BE2C (cell line): Measurements from ENCODE around the gene RND1. TPM values are rescaled to one million over a fixed set of nuclear protein-coding genes. Genes with fewer than 3 reads are reported as not detected.
A peak's percentile ranks its signal among the peaks of the same experiment; 100 is the strongest.
"Not testable (repeated sequence)": the region's sequence is repeated elsewhere in the genome, so short reads cannot be mapped to it uniquely, and the experiment has no call there.

ENCODE experiments used
- DNase-seq: peaks from one replicate; pipeline ENCODE4 v3.0.0-alpha.2; 2020
- H3K27me3 ChIP-seq: fragments of 250-450 bp; sonication (Bioruptor Pico); 2 replicates; pipeline ENCODE4 v1.5.1; 2020; ENCODE audit warnings: mild to moderate bottlenecking
- H3K36me3 ChIP-seq: fragments of 250-450 bp; sonication (Bioruptor Pico); 2 replicates; pipeline ENCODE4 v1.5.1; 2020; ENCODE audit warnings: mild to moderate bottlenecking
- H3K4me1 ChIP-seq: fragments of 250-450 bp; sonication (Bioruptor Pico); 2 replicates; pipeline ENCODE4 v1.5.1; 2020
- H3K4me3 ChIP-seq: 2 replicates; pipeline ENCODE4 v1.5.1; 2011; ENCODE audit warnings: low read depth, low read length
- H3K9me3 ChIP-seq: fragments of 250-450 bp; sonication (Bioruptor Pico); 2 replicates; pipeline ENCODE4 v1.5.1; 2020
- CTCF ChIP-seq: IDR thresholded peaks from 2 replicates; pipeline ENCODE4 v1.5.1; 2012; ENCODE audit warnings: mild to moderate bottlenecking, low read depth, low read length
- polyA plus RNA-seq: library from polyadenylated mRNA; unstranded; fragments of >200 nt; gene quantifications from one replicate; pipeline ENCODE4 v1.2.1, GENCODE V29; 2012; ENCODE audit warnings: low read depth, missing spikeins; ENCODE audit not compliant: insufficient read length, insufficient read depth

Gene RND1
- polyA plus RNA-seq: not detected

GRCh38 chr12:48865281-48866051 lies at the start of gene RND1:
Gene RND1, minus strand, starts transcription at chr12:48865870. Its CDS starts 103 bp downstream, at chr12:48865767.
- H3K4me1 ChIP-seq: no peaks in the 10 kb centered on the region
- peaks cover 30% of the 10 kb centered on the region for H3K27me3 ChIP-seq
- H3K36me3 ChIP-seq: no peaks in the 10 kb centered on the region
- H3K9me3 ChIP-seq: no peaks in the 10 kb centered on the region
- peak; percentile 29 for TF ChIP-seq CTCF
- peak; percentile 91 for DNase-seq
- peak within 1 kb of the TSS; percentile 55 for H3K4me3 ChIP-seq

DNA sequence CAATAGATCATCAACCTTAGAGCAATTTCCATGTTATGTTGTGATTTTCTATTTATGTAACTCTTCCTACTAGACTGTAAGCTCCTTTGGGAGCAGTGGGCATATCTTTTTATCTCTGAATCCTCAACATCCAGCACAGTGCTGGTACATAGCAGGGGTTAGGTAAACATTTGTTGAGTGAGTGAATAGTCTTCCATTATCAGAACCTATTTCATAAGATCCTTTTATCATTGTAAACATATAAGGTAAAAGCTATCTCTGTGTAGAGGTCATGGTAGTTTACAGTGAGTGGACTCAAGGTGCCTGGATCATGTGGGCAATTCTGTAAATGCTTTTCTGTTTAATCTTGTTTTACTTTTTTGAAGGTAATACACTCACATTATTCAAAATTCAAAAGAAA lies 44.5 kb upstream of the RND1 start:
- Histone ChIP-seq H3K4me3 (no peak overlapping the region), H3K9me3 (no peaks in the 10 kb centered on the region), H3K36me3 (no peaks in the 10 kb centered on the region), H3K4me1 (no peaks in the 10 kb centered on the region), H3K27me3 (peaks cover 21% of the 10 kb centered on the region)
- TF ChIP-seq CTCF: no peak
- DNase-seq: no peak

GRCh38 chr12:48909698-48910097 lies 44.0 kb upstream of the RND1 start:
- H3K27me3 ChIP-seq: peaks cover 21% of the 10 kb centered on the region
- H3K4me3 ChIP-seq, H3K36me3 ChIP-seq, DNase-seq, H3K9me3 ChIP-seq, H3K4me1 ChIP-seq: not testable (repeated sequence)

DNA sequence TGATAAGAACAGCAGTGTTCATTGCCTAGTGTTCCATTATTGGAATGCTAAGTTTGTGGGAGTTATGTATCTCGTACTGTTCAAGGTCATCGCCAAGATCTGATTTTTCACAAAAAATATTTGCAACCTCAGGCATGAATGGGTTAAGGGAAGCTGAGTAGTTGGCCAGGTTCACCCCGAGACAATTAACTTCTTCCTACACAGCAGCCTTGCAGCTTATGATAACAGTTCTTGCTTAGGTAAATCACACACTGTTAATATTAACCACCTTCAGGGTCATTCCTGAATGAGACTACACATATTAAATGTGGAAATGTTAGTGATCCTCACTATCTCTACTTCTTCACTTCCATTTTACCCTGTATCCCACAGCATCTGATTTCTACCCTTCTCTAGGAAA lies 41.6 kb upstream of the RND1 start:
- H3K9me3 ChIP-seq: no peaks in the 10 kb centered on the region
- H3K4me3 ChIP-seq: no peak overlapping the region
- H3K27me3 ChIP-seq: peaks cover 21% of the 10 kb centered on the region
- no peaks in the 10 kb centered on the region for H3K4me1 ChIP-seq
- no peak for DNase-seq
- TF ChIP-seq CTCF: no peak
- no peaks in the 10 kb centered on the region for H3K36me3 ChIP-seq

DNA sequence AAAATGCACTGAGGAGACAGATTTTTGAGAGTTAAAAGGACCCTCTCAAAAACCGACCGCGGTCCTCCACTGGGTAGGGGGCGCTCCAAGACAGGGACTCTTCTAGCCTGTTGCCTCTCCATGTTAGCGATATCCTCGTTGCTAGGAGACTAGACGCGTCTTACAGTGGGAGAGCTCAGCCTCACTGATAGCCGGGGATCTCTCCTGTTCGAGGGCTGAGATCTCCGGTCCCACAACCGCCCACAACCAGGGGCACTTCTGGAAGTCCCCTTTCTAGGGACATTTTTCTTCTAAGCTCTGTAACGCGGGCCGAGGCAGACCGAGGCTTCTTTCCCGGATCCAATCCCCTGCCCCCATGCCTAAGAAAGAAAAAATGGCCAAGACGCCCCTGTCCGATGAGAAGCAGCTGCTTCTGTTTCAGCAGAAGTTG lies 38.3 kb upstream of the RND1 start:
- peaks cover 21% of the 10 kb centered on the region for H3K27me3 ChIP-seq
- H3K4me3 ChIP-seq: peak overlapping the region; percentile 58
- no peaks in the 10 kb centered on the region for H3K9me3 ChIP-seq
- H3K4me1 ChIP-seq: no peaks in the 10 kb centered on the region
- no peaks in the 10 kb centered on the region for H3K36me3 ChIP-seq
- peak; percentile 90 for TF ChIP-seq CTCF
- peak; percentile 92 for DNase-seq

- Histone ChIP-seq H3K36me3 (no peaks in the 10 kb centered on the region), H3K4me1 (no peaks in the 10 kb centered on the region), H3K4me3 (no peak overlapping the region), H3K27me3 (peaks cover 21% of the 10 kb centered on the region), H3K9me3 (no peaks in the 10 kb centered on the region)
- no peak for TF ChIP-seq CTCF
- DNase-seq: no peak
Measured at GRCh38 chr12:48903363-48903981, 37.8 kb upstream of the RND1 start.
